WTC11 (cell line): ENCODE results near the gene MED15. TPM values are rescaled to one million over a fixed set of nuclear protein-coding genes. Genes with fewer than 3 reads are reported as not detected.

Experiments
- ATAC-seq: fragments of 200-7000 bp; cut with Tn5 transposase; 2 replicates; pipeline ENCODE4 v1.10.0; 2021; ENCODE audit warnings: mild to moderate bottlenecking, moderate library complexity
- CTCF ChIA-PET: fragments of 300-600 bp; sonication (Branson Sonifier 250); formaldehyde crosslinking; loops from one replicate; lab custom pipeline; 2021; ENCODE audit warnings: antibody characterized with exemption; lab: Charles Lee
- POLR2A ChIA-PET: fragments of 350-600 bp; sonication (Branson Sonifier 250); formaldehyde crosslinking; loops from one replicate; lab custom pipeline; 2021; ENCODE audit warnings: antibody characterized with exemption; lab: Charles Lee
- DNase-seq: peaks from one replicate; pipeline ENCODE4 v3.0.0; 2021; ENCODE audit warnings: low spot score
- H3K27ac Mint-ChIP-seq: 2 replicates; pipeline ENCODE4 v1.8.0; 2021; ENCODE audit warnings: mixed read lengths
- H3K27me3 Mint-ChIP-seq: 2 replicates; pipeline ENCODE4 v1.8.0; 2021; ENCODE audit warnings: low read depth, mild to moderate bottlenecking, moderate library complexity, mixed read lengths
- H3K36me3 Mint-ChIP-seq: 2 replicates; pipeline ENCODE4 v1.8.0; 2021; ENCODE audit warnings: mixed read lengths
- H3K4me1 Mint-ChIP-seq: 2 replicates; pipeline ENCODE4 v1.8.0; 2022; ENCODE audit warnings: mixed read lengths
- H3K4me3 Mint-ChIP-seq: 2 replicates; pipeline ENCODE4 v1.8.0; 2021; ENCODE audit warnings: mild to moderate bottlenecking, moderate library complexity, mixed read lengths
- H3K9me3 Mint-ChIP-seq: 2 replicates; pipeline ENCODE4 v1.8.0; 2021; ENCODE audit warnings: mixed read lengths
- ELF4 ChIP-seq: sonication (generic); formaldehyde crosslinking; IDR thresholded peaks from 2 replicates; pipeline ENCODE4 v1.8.1; 2022; ENCODE audit warnings: low read depth, mild to moderate bottlenecking, moderate library complexity, missing genetic modification reagents
- GRHL2 ChIP-seq: fragments of 250-450 bp; sonication (Bioruptor Pico); IDR thresholded peaks from 2 replicates; pipeline ENCODE4 v1.8.0; 2022; ENCODE audit warnings: mild to moderate bottlenecking, moderate library complexity; ENCODE audit not compliant: insufficient replicate concordance, severe bottlenecking
- IRF2 ChIP-seq: sonication (generic); formaldehyde crosslinking; IDR thresholded peaks from 2 replicates; pipeline ENCODE4 v1.8.0; 2022; ENCODE audit warnings: low read depth, missing genetic modification reagents, borderline replicate concordance
- MXD4 ChIP-seq: fragments of 250-450 bp; sonication (Bioruptor Pico); IDR thresholded peaks from 2 replicates; pipeline ENCODE4 v1.8.0; 2021; ENCODE audit warnings: mild to moderate bottlenecking, moderate library complexity, borderline replicate concordance
- NFE2L1 ChIP-seq: sonication (generic); formaldehyde crosslinking; IDR thresholded peaks from 2 replicates; pipeline ENCODE4 v1.8.1; 2023; ENCODE audit warnings: missing genetic modification reagents
- PRRX2 ChIP-seq: fragments of 250-450 bp; sonication (Bioruptor Pico); IDR thresholded peaks from 2 replicates; pipeline ENCODE4 v1.8.0; 2021; ENCODE audit warnings: mild to moderate bottlenecking
- RELA ChIP-seq: sonication (generic); formaldehyde crosslinking; IDR thresholded peaks from 2 replicates; pipeline ENCODE4 v1.8.1; 2022; ENCODE audit warnings: missing genetic modification reagents, mild to moderate bottlenecking, borderline replicate concordance
- TEAD4 ChIP-seq: sonication (generic); formaldehyde crosslinking; IDR thresholded peaks from 2 replicates; pipeline ENCODE4 v1.8.0; 2022; ENCODE audit warnings: mild to moderate bottlenecking, missing genetic modification reagents
- TP53 ChIP-seq: sonication (generic); formaldehyde crosslinking; IDR thresholded peaks from 2 replicates; pipeline ENCODE4 v1.8.1; 2023; ENCODE audit warnings: mild to moderate bottlenecking, missing genetic modification reagents
- ZNF121 ChIP-seq: sonication (generic); formaldehyde crosslinking; IDR thresholded peaks from 2 replicates; pipeline ENCODE4 v1.8.0; 2023; ENCODE audit warnings: missing genetic modification reagents
- ZNF219 ChIP-seq: sonication (generic); formaldehyde crosslinking; IDR thresholded peaks from 2 replicates; pipeline ENCODE4 v1.8.0; 2023; ENCODE audit warnings: missing genetic modification reagents, mild to moderate bottlenecking, borderline replicate concordance
- ZNF425 ChIP-seq: fragments of 250-450 bp; sonication (Bioruptor Pico); conservative IDR thresholded peaks from 2 replicates; pipeline ENCODE4 v1.9.0; 2021; ENCODE audit warnings: mild to moderate bottlenecking
- ZNF512 ChIP-seq: sonication (generic); formaldehyde crosslinking; IDR thresholded peaks from 2 replicates; pipeline ENCODE4 v1.8.1; 2022; ENCODE audit warnings: missing genetic modification reagents, borderline replicate concordance
- total RNA-seq: library from RNA; stranded (reverse); gene quantifications from 3 replicates; pipeline ENCODE4 v1.2.3, GENCODE V29; 2021
- TF ChIP-seq, protein P1 (sequence below): fragments of 200-600 bp; IDR thresholded peaks from 2 replicates; pipeline ENCODE4 v1.8.0; 2022; ENCODE audit warnings: antibody characterized with exemption
- TF ChIP-seq, protein P2 (sequence below): sonication (generic); formaldehyde crosslinking; IDR thresholded peaks from 2 replicates; pipeline ENCODE4 v1.8.1; 2023; ENCODE audit warnings: mild to moderate bottlenecking, missing genetic modification reagents
- TF ChIP-seq, protein P3 (sequence below): fragments of 250-450 bp; sonication (Bioruptor Pico); IDR thresholded peaks from 2 replicates; pipeline ENCODE4 v1.8.0; 2021; ENCODE audit warnings: mild to moderate bottlenecking

Gene MED15
- total RNA-seq, 1 experiment from 2014 or later = 67.7 TPM

- Mint-ChIP-seq H3K4me3 (no peak overlapping the region), H3K36me3 (no peaks in the 10 kb centered on the region), H3K27ac (no peak overlapping the region), H3K4me1 (no peaks in the 10 kb centered on the region), H3K27me3 (no peaks in the 10 kb centered on the region; the same call in 1 of the 2 replicates), H3K9me3 (no peaks in the 10 kb centered on the region)
- ATAC-seq (no peak), DNase-seq (no peak)
- TF ChIP-seq, protein P1, sequence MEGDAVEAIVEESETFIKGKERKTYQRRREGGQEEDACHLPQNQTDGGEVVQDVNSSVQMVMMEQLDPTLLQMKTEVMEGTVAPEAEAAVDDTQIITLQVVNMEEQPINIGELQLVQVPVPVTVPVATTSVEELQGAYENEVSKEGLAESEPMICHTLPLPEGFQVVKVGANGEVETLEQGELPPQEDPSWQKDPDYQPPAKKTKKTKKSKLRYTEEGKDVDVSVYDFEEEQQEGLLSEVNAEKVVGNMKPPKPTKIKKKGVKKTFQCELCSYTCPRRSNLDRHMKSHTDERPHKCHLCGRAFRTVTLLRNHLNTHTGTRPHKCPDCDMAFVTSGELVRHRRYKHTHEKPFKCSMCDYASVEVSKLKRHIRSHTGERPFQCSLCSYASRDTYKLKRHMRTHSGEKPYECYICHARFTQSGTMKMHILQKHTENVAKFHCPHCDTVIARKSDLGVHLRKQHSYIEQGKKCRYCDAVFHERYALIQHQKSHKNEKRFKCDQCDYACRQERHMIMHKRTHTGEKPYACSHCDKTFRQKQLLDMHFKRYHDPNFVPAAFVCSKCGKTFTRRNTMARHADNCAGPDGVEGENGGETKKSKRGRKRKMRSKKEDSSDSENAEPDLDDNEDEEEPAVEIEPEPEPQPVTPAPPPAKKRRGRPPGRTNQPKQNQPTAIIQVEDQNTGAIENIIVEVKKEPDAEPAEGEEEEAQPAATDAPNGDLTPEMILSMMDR = no peak
- TF ChIP-seq ZNF121 = no peak
- TF ChIP-seq GRHL2 (CRISPR knock-in tag) = no peak
- TF ChIP-seq PRRX2 (CRISPR knock-in tag) = no peak
- TF ChIP-seq TEAD4 (CRISPR knock-in tag) = no peak
- TF ChIP-seq, protein P2, sequence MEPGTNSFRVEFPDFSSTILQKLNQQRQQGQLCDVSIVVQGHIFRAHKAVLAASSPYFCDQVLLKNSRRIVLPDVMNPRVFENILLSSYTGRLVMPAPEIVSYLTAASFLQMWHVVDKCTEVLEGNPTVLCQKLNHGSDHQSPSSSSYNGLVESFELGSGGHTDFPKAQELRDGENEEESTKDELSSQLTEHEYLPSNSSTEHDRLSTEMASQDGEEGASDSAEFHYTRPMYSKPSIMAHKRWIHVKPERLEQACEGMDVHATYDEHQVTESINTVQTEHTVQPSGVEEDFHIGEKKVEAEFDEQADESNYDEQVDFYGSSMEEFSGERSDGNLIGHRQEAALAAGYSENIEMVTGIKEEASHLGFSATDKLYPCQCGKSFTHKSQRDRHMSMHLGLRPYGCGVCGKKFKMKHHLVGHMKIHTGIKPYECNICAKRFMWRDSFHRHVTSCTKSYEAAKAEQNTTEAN (CRISPR knock-in tag) = no peak
- no peak for TF ChIP-seq ZNF425 (CRISPR knock-in tag)
- no peak for TF ChIP-seq ZNF219 (CRISPR knock-in tag)
- no peak for TF ChIP-seq RELA (CRISPR knock-in tag)
- TF ChIP-seq, protein P3, sequence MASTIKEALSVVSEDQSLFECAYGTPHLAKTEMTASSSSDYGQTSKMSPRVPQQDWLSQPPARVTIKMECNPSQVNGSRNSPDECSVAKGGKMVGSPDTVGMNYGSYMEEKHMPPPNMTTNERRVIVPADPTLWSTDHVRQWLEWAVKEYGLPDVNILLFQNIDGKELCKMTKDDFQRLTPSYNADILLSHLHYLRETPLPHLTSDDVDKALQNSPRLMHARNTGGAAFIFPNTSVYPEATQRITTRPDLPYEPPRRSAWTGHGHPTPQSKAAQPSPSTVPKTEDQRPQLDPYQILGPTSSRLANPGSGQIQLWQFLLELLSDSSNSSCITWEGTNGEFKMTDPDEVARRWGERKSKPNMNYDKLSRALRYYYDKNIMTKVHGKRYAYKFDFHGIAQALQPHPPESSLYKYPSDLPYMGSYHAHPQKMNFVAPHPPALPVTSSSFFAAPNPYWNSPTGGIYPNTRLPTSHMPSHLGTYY = no peak
- CTCF ChIA-PET = no interaction called here
- POLR2A ChIA-PET = no interaction called here
These were observed 120.0 kb downstream of the MED15 start for GRCh38 chr22:20627432-20627831.

DNA sequence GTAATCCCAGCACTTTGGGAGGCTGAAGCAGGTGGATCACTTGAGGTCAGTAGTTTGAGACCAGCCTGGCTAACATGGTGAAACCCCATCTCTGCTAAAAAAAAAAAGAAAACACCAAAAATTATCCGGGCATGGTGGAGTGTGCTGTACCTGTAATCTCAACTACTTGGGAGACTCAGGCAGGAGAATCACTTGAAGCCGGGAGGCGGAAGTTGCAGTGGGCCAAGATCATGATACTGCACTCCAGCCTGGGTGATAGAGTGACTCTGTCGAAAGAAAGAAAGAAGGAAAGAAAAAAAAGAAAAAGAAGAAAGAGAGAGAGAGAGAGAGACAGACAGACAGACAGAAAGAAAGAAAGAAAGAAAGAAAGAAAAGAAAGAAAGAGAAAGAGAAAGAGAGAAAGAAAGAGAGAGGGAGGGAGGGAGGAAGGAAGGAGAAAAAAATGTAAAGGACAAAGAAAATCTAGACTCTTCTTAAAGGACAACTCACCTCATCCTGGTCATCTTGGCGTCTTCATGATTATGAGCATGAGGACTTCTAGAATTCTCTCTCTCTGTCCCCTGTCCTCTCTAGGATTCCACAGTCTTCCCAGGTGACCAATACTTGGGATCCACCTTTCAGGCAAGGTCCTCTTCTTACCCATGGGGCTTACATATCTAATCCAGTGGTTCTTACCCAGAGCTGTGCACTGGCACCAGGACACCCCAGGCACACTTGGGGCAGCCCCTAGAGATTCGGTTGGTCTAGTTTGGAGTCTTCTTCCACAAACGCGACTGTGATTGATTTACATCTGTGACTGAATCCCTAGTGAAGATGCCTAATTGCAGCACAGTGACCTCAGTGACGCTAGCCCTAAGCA is 120.9 kb downstream of the MED15 start:
- Mint-ChIP-seq H3K36me3 (no peaks in the 10 kb centered on the region), H3K4me1 (no peaks in the 10 kb centered on the region), H3K27ac (no peak overlapping the region), H3K4me3 (no peak overlapping the region), H3K9me3 (no peaks in the 10 kb centered on the region), H3K27me3 (no peaks in the 10 kb centered on the region; the same call in 1 of the 2 replicates)
- POLR2A ChIA-PET = no interaction called here
- ATAC-seq (no peak), DNase-seq (no peak)
- TF ChIP-seq NFE2L1 (no peak), TP53 (CRISPR knock-in tag) (no peak), MXD4 (CRISPR knock-in tag) (no peak), RELA (CRISPR knock-in tag) (no peak), IRF2 (CRISPR knock-in tag) (no peak), TEAD4 (CRISPR knock-in tag) (no peak), ELF4 (CRISPR knock-in tag) (no peak), ZNF512 (no peak)
- CTCF ChIA-PET = no interaction called here
